NCI-H2227 treated with DMSO at 0.1 percent for 48 hours (cell line): ENCODE results near the gene PCDHGB3.

Experiments used
- DNase-seq: peaks from one replicate; lab custom pipeline; 2025; lab: John Stamatoyannopoulos, UW

The PCDHGB3 gene

GRCh38 chr5:141419074-141419880, 49.2 kb downstream of the PCDHGB3 start:
- DNase-seq: no peak

- no peak for DNase-seq
Observed at GRCh38 chr5:141420855-141421488, 50.9 kb downstream of the PCDHGB3 start, which contains the start of gene PCDHGA11. TSS of gene PCDHGA11 (plus strand) at chr5:141421051. CDS start at chr5:141421228, 177 bp downstream.

GRCh38 chr5:141421489-141421855, 51.4 kb downstream of the PCDHGB3 start:
- DNase-seq: no peak
